ENCODE results near the gene L3MBTL3. TPM values are rescaled to one million over a fixed set of nuclear protein-coding genes. Genes with fewer than 3 reads are reported as not detected.

L3MBTL3 gene
- total and polyA plus RNA-seq, 2 experiments from 2014 or later: 8.7 to 11.2 TPM

GRCh38 chr6:130115036-130115435 is 96.7 kb downstream of the L3MBTL3 start:
- no peaks in the 10 kb centered on the region for H3K36me3 ChIP-seq (ENCODE audit: insufficient read depth)
- Mint-ChIP-seq H3K27ac (no peak overlapping the region), H3K4me3 (no peak overlapping the region), H3K36me3 (ENCODE audit: low read depth) (peaks cover 4% of the 10 kb centered on the region; the same call in 2 of the 3 replicates), H3K9me3 (no peaks in the 10 kb centered on the region), H3K27me3 (ENCODE audit: insufficient read depth, low read depth, poor library complexity) (peaks cover 3% of the 10 kb centered on the region), H3K4me1 (no peaks in the 10 kb centered on the region; the same call in 2 of the 3 replicates)
- no peaks in the 10 kb centered on the region for H3K4me1 ChIP-seq (ENCODE audit: insufficient read depth)
- H2AFZ ChIP-seq: no peak overlapping the region
- no peaks in the 10 kb centered on the region for H3K27me3 ChIP-seq (ENCODE audit: insufficient read depth)
- ATAC-seq (no peak), DNase-seq (ENCODE audit: low spot score) (no peak)
- H3F3A ChIP-seq (replicated peaks; ENCODE audit: low read depth): no peaks in the 10 kb centered on the region
- H3K9me2 ChIP-seq (ENCODE audit: insufficient read depth): no peaks in the 10 kb centered on the region
- H4K20me1 ChIP-seq (replicated peaks; ENCODE audit: insufficient read depth): no peaks in the 10 kb centered on the region
- H3K79me2 ChIP-seq (replicated peaks; ENCODE audit: insufficient read depth): no peaks in the 10 kb centered on the region
- TF ChIP-seq EZH2 (IDR thresholded peaks at IDR 0.05; ENCODE audit: low read depth, unreplicated experiment) (no peak), EZH2phosphoT487 (IDR thresholded peaks at IDR 0.05; ENCODE audit: unreplicated experiment) (no peak), ZNF114 (CRISPR knock-in tag; IDR thresholded peaks at IDR 0.05) (no peak), CTCF (conservative IDR thresholded peaks at IDR 0.05; ENCODE audit: low read depth in 2 of 2) (no peak), STAT1 (IDR thresholded peaks at IDR 0.05; ENCODE audit: unreplicated experiment) (no peak), CREB1 (CRISPR knock-in tag; IDR thresholded peaks at IDR 0.05; ENCODE audit: low read depth) (no peak), REST (IDR thresholded peaks at IDR 0.05; ENCODE audit: unreplicated experiment) (no peak), NANOG (IDR thresholded peaks at IDR 0.05; ENCODE audit: borderline replicate concordance) (no peak), ZNF331 (CRISPR knock-in tag; IDR thresholded peaks at IDR 0.05; ENCODE audit: low read depth) (no peak), POLR2AphosphoS5 (IDR thresholded peaks at IDR 0.05; ENCODE audit: low read depth) (no peak), ETS1 (IDR thresholded peaks at IDR 0.05) (no peak)
- no peak overlapping the region for H3K4me2 ChIP-seq
- H3K4me3 ChIP-seq: no peak overlapping the region
- H3K27ac ChIP-seq (ENCODE audit: low read depth): no peak overlapping the region

All from GM23338 (cell line).